Amniotic epithelial cell (primary cell): Measurements from ENCODE around the gene MOSMO.
"Not testable (repeated sequence)": the region's sequence is repeated elsewhere in the genome, so short reads cannot be mapped to it uniquely, and the experiment has no call there.

Experiments
- DNase-seq: peaks from one replicate; pipeline ENCODE4 v3.0.0-alpha.2; 2010; ENCODE audit warnings: low read depth

The MOSMO gene

GRCh38 chr16:22093331-22093730 lies 85.4 kb downstream of the MOSMO start:
- no peak for DNase-seq

GRCh38 chr16:22093996-22094395 lies 86.1 kb downstream of the MOSMO start:
- DNase-seq = no peak

- peak; percentile 33 for DNase-seq
Measured at GRCh38 chr16:22098405-22099255, 90.7 kb downstream of the MOSMO start.

GRCh38 chr16:22099256-22099975 lies 91.5 kb downstream of the MOSMO start:
- no peak for DNase-seq

- no peak for DNase-seq
Measured at GRCh38 chr16:22103441-22103840, 95.5 kb downstream of the MOSMO start.

- DNase-seq = no peak
Measured at GRCh38 chr16:22109258-22109898, 101.5 kb downstream of the MOSMO start.

GRCh38 chr16:22111629-22112028 lies 103.7 kb downstream of the MOSMO start:
- DNase-seq = not testable (repeated sequence)

- no peak for DNase-seq
Measured at GRCh38 chr16:22116095-22116700, 108.3 kb downstream of the MOSMO start.

- DNase-seq = peak; percentile 9
Measured at GRCh38 chr16:22117609-22118008, 109.7 kb downstream of the MOSMO start.

GRCh38 chr16:22120440-22120839 lies 112.5 kb downstream of the MOSMO start:
- no peak for DNase-seq

- DNase-seq = no peak
Measured at GRCh38 chr16:22122239-22122638, 114.3 kb downstream of the MOSMO start.

GRCh38 chr16:22123146-22123545 lies 115.2 kb downstream of the MOSMO start:
- no peak for DNase-seq

- no peak for DNase-seq
Measured at GRCh38 chr16:22123759-22124490, 116.0 kb downstream of the MOSMO start.

- DNase-seq = no peak
Measured at GRCh38 chr16:22124583-22125284, 116.8 kb downstream of the MOSMO start.

- DNase-seq = no peak
Measured at GRCh38 chr16:22126037-22126558, 118.2 kb downstream of the MOSMO start.

GRCh38 chr16:22128537-22128936 lies 120.6 kb downstream of the MOSMO start:
- DNase-seq = not testable (repeated sequence)

GRCh38 chr16:22130528-22130927 lies 122.6 kb downstream of the MOSMO start:
- no peak for DNase-seq

- no peak for DNase-seq
Measured at GRCh38 chr16:22132801-22133200, 124.9 kb downstream of the MOSMO start.
